ENCODE data around the gene PRG2.
"Not testable (repeated sequence)": the region's sequence is repeated elsewhere in the genome, so short reads cannot be mapped to it uniquely, and the experiment has no call there.

The PRG2 gene

GRCh38 chr11:57406337-57406904 lies 16.0 kb upstream of the PRG2 start:
- no peak overlapping the region for H3K4me3 ChIP-seq (ENCODE audit: low read depth, low read length)
- TF ChIP-seq MYC (IDR thresholded peaks at IDR 0.05; ENCODE audit: low read depth, low read length) (peak; percentile 39), CTCF (IDR thresholded peaks at IDR 0.05; ENCODE audit: low read depth, low read length) (no peak), POLR2A (IDR thresholded peaks at IDR 0.05; ENCODE audit: extremely low read depth, insufficient read length) (no peak), MAX (IDR thresholded peaks at IDR 0.05; ENCODE audit: low read depth, low read length) (peak; percentile 61)
- DNase-seq (ENCODE audit: low read depth) = peak; percentile 79

- DNase-seq (ENCODE audit: low read depth) = no peak
- no peak overlapping the region for H3K4me3 ChIP-seq (ENCODE audit: low read depth, low read length)
- TF ChIP-seq MYC (IDR thresholded peaks at IDR 0.05; ENCODE audit: low read depth, low read length) (no peak), CTCF (IDR thresholded peaks at IDR 0.05; ENCODE audit: low read depth, low read length) (no peak), POLR2A (IDR thresholded peaks at IDR 0.05; ENCODE audit: extremely low read depth, insufficient read length) (no peak)
Observed at GRCh38 chr11:57405271-57405860, 14.9 kb upstream of the PRG2 start.

- no peak overlapping the region for H3K4me3 ChIP-seq (ENCODE audit: low read depth, low read length)
- TF ChIP-seq MAX (IDR thresholded peaks at IDR 0.05; ENCODE audit: low read depth, low read length) = no peak
- TF ChIP-seq MYC (IDR thresholded peaks at IDR 0.05; ENCODE audit: low read depth, low read length) = no peak
- TF ChIP-seq CTCF (IDR thresholded peaks at IDR 0.05; ENCODE audit: low read depth, low read length) = no peak
- TF ChIP-seq POLR2A (IDR thresholded peaks at IDR 0.05; ENCODE audit: extremely low read depth, insufficient read length) = no peak
- no peak for DNase-seq (ENCODE audit: low read depth)
Observed at GRCh38 chr11:57403802-57404147, 13.3 kb upstream of the PRG2 start.

- not testable (repeated sequence) for DNase-seq (ENCODE audit: low read depth); H3K4me3 ChIP-seq (ENCODE audit: low read depth, low read length)
Observed at GRCh38 chr11:57403003-57403801, 12.8 kb upstream of the PRG2 start.

GRCh38 chr11:57402188-57403002 lies 11.9 kb upstream of the PRG2 start:
- TF ChIP-seq CTCF (IDR thresholded peaks at IDR 0.05; ENCODE audit: low read depth, low read length) (no peak), MYC (IDR thresholded peaks at IDR 0.05; ENCODE audit: low read depth, low read length) (no peak), MAX (IDR thresholded peaks at IDR 0.05; ENCODE audit: low read depth, low read length) (no peak), POLR2A (IDR thresholded peaks at IDR 0.05; ENCODE audit: extremely low read depth, insufficient read length) (no peak)
- no peak overlapping the region for H3K4me3 ChIP-seq (ENCODE audit: low read depth, low read length)
- no peak for DNase-seq (ENCODE audit: low read depth)

DNA sequence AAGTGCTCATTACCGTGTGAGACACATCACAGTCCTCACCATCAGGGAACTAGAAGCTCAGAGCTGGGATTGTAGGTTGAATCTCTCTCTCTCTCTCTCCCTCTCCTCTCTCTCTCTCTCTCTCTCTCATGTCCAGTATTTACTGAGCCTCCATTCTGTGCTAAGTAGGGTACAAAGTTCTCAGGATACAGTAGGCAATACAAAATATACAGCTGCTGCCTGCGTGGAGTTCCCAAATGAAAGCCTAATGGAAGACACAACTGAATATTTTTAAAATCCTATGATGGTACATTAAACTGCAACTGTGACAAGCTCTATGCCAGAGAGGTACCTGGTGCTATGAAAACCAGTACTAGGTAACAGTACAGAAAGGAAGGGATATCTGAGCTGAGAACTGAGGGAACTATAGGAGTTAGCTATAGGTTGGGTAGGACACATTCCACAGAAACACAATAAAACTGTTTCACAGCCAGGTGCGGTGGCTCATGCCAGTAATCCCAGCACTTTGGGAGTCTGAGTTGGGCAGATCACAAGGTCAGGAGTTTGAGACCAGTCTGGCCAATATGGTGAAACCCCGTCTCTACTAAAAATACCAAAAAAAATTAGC lies 9.6 kb upstream of the PRG2 start:
- no peak overlapping the region for H3K4me3 ChIP-seq (ENCODE audit: low read depth, low read length)
- no peak for DNase-seq (ENCODE audit: low read depth)
- TF ChIP-seq MAX (IDR thresholded peaks at IDR 0.05; ENCODE audit: low read depth, low read length) (no peak), POLR2A (IDR thresholded peaks at IDR 0.05; ENCODE audit: extremely low read depth, insufficient read length) (no peak), CTCF (IDR thresholded peaks at IDR 0.05; ENCODE audit: low read depth, low read length) (no peak), MYC (IDR thresholded peaks at IDR 0.05; ENCODE audit: low read depth, low read length) (no peak)

Data from NB4 (cell line).